VCaP (cell line): ENCODE data around the gene RCCD1.
A peak's percentile ranks its signal among the peaks of the same experiment; 100 is the strongest.

Source experiments
- H3K27ac ChIP-seq: fragments of 450-650 bp; 2 replicates; pipeline ENCODE4 v1.5.1; 2017
- TF ChIP-seq, protein P1 (sequence below): fragments of 450-650 bp; conservative IDR thresholded peaks from 2 replicates; pipeline ENCODE4 v1.5.1; 2017; ENCODE audit warnings: mild to moderate bottlenecking, moderate library complexity

Gene RCCD1

DNA sequence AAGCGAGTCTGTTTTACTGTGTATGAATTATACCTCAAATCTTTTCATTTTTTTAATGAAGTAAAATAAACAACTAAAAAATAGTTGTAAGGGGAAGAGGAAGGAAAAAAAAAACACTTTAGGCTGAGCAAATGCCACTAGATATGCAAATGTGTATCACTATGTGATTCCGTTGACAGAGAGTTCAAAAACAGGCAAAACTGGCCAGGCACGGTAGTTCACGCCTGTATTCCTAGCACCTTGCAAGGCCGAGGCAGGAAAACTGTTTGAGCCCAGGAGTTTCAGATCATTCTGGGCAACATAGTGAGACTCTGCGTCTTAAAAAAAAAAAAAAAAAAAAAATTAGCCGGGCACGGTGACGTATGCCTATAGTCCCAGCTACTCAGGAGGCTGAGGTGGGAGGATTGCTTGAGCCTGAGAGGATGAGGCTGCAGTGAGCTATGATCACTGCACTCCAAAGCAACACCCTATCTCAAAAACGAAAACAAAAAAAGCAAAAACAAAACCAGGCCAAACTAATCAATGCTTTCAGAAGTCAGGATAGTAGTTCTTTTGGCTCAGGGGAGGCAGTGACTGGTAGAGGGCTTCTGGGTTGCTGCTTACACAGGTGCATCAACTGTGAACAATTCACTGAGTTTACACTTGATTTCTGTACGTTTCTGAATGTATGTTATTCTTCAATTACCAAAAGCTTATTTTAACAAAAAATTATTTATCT, 32.3 kb downstream of the RCCD1 start:
- TF ChIP-seq, protein P1, sequence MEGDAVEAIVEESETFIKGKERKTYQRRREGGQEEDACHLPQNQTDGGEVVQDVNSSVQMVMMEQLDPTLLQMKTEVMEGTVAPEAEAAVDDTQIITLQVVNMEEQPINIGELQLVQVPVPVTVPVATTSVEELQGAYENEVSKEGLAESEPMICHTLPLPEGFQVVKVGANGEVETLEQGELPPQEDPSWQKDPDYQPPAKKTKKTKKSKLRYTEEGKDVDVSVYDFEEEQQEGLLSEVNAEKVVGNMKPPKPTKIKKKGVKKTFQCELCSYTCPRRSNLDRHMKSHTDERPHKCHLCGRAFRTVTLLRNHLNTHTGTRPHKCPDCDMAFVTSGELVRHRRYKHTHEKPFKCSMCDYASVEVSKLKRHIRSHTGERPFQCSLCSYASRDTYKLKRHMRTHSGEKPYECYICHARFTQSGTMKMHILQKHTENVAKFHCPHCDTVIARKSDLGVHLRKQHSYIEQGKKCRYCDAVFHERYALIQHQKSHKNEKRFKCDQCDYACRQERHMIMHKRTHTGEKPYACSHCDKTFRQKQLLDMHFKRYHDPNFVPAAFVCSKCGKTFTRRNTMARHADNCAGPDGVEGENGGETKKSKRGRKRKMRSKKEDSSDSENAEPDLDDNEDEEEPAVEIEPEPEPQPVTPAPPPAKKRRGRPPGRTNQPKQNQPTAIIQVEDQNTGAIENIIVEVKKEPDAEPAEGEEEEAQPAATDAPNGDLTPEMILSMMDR = no peak
- H3K27ac ChIP-seq = peak overlapping the region; percentile 72

DNA sequence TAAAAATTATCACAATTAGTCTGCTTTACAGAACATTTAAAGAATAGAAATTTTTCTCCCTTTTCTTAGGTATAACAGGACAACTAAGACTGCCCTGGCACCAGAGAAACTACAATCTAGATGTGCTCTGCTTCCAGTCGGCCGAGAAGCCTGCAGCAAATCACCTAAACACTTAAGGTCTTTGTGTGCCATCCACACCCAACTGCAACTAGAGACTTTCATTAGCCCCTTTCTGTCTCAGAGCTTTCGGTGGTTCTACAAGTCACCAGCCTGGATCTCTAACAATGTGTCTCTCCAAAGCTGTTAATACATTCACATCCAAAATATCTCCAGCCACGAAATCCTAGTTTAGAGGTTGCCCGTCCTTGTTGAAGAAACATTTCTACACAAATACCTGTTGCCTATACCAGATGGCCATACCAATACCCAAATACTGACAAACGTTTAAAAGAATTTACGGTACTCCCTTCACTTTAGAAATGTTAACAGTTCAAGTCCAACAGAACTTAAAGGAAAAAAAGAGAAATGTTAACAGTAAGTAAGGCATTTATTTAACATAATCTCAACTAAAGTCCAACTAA, 33.0 kb downstream of the RCCD1 start:
- peak overlapping the region; percentile 72 for H3K27ac ChIP-seq
- TF ChIP-seq, protein P1 = no peak

DNA sequence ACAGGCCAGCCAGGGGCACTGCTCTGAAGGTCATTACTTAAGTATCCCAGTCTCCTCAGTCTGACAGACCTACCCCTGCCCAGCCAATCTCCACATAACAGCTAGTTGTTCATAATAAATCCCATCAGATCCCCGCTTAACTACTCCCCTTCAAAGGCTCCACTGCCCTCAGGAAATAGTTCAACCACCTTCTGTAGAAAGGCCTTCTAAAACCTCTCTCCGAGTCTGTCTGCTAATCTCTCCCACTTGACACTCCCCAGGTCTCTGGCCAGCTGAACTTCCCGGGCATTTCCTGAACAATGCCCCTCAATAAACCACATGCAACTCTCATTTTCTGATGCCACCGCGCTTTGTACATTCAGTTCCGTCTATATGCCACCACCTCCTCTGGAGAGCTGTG, 33.6 kb downstream of the RCCD1 start:
- H3K27ac ChIP-seq = peak overlapping the region; percentile 72
- TF ChIP-seq, protein P1 = no peak

DNA sequence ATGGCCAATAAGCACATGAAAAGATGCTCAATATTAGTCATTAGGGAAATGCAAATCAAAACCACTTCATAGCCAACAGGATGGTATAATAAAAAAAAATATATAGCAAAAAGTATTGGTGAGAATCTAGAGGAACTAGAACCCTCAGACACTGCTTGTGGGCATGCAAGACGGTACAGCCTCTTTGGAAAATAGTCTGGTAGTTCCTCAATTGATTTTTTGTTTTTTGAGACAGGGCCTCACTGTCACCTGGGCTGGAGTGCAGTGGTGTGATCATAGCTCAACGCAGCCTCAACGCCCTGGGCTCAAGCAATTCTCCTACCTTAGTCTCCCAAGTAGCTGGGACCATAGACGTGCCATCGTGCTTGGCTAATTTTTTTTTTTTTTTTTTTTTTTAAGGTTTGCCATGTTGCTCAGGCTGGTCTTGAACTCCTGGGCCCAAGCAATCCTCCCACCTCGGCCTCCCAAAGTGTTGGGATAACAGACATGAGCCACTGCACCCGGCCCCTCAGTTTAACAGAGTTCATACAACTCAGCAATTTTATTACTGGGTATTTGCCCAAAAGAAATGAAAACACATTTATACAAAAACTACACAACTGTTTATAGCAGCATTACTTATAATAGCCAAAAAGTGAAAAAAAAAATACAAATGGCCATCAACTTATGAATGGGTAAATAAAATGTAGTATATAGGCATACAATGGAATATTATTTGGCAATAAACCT, 34.5 kb downstream of the RCCD1 start:
- H3K27ac ChIP-seq = peak overlapping the region; percentile 72; the same call in 1 of the 2 replicates
- TF ChIP-seq, protein P1 = no peak

DNA sequence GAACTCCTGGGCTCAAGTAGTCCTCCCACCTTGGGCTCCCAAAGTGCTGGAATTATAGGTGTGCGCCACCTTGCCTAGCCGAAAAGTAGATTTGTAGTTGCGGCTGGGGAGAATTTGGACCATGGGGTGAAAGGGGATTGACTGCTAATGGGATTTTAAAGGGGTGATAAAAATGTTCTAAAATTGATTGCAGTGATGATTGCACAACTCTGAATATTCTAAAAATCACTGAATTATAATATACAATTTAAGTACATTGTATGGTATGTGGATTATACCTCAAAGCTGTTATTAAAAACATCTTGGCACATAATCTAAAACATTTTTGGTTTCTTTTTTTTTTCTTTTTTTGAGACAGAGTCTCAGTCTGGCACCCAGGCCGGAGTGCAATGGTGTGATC, 35.8 kb downstream of the RCCD1 start:
- H3K27ac ChIP-seq = no peak overlapping the region
- TF ChIP-seq, protein P1 = no peak

DNA sequence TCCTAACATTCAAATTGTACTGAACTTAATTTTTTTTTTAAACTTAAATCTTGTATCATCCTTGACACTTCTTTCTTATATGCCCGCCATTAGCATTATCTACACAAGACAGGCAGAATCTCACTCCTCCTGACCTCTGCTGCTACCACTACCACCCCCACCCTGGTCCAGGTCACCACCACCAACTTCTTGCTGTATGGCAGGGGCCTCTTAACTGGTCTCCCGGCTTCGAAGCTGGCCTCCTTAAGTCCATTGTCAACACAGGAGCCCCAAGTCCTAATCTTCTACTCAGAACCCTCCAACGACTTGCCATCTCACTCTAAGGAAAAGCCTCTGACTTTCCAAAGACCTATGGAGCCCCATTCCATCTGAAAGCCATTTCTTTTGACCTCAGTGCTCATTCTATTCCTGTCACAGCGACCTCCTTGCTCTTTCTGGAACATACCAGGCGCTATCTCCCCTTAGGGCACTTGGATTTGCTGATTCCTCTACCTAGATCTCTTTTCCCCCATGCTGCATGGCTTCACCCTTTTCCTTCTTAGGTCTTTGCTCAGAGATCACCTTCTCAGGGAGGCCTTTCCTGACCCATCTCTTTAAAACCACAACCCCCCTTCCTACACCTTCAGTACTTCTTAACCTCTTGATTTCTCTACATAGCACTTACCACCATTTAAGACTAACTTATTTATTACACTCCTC, 37.1 kb downstream of the RCCD1 start:
- peak overlapping the region; percentile 87; the same call in 1 of the 2 replicates for H3K27ac ChIP-seq
- TF ChIP-seq, protein P1 = no peak

DNA sequence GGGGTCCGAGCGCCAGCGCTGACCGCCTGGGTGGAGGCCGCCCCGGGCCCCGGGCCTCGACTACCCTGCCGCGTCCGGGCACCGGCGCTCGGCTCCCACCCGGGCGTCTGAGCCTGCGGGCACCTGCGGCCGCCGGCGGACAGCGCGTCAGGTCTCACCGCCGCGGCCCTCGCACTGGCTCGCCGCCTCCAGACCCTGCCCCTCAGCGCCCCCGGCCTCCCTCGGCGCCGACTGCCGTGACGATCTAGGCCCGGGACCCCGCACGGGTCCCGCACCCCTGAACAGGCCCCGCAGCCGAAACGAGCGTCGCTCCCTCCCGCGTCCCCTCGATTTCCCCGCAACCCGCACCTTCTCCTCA, 39.4 kb downstream of the RCCD1 start:
- H3K27ac ChIP-seq = peak overlapping the region; percentile 87
- TF ChIP-seq, protein P1 = no peak
